Measurements from ENCODE around the gene TUT7.

The TUT7 gene

GRCh38 chr9:86246752-86247161 is 107.5 kb downstream of the TUT7 start:
- no peak for DNase-seq

- DNase-seq, result no peak
Observed at GRCh38 chr9:86242071-86242470, 112.1 kb downstream of the TUT7 start.

GRCh38 chr9:86241216-86241615 is 113.0 kb downstream of the TUT7 start:
- DNase-seq, result no peak

GRCh38 chr9:86238861-86239770 is 115.1 kb downstream of the TUT7 start:
- DNase-seq, result no peak
